GM20431 (cell line): ENCODE data around the gene ZKSCAN1.
"Not testable (repeated sequence)": the region's sequence is repeated elsewhere in the genome, so short reads cannot be mapped to it uniquely, and the experiment has no call there.

Experiments used
- in situ Hi-C: fragments of 300-500 bp; cut with MseI, MboI; formaldehyde crosslinking; loops from one replicate; pipeline ENCODE4 v1.15.0; 2020; ENCODE audit warnings: low sequenced_read_pairs; ENCODE audit not compliant: unreplicated experiment

ZKSCAN1 gene

DNA sequence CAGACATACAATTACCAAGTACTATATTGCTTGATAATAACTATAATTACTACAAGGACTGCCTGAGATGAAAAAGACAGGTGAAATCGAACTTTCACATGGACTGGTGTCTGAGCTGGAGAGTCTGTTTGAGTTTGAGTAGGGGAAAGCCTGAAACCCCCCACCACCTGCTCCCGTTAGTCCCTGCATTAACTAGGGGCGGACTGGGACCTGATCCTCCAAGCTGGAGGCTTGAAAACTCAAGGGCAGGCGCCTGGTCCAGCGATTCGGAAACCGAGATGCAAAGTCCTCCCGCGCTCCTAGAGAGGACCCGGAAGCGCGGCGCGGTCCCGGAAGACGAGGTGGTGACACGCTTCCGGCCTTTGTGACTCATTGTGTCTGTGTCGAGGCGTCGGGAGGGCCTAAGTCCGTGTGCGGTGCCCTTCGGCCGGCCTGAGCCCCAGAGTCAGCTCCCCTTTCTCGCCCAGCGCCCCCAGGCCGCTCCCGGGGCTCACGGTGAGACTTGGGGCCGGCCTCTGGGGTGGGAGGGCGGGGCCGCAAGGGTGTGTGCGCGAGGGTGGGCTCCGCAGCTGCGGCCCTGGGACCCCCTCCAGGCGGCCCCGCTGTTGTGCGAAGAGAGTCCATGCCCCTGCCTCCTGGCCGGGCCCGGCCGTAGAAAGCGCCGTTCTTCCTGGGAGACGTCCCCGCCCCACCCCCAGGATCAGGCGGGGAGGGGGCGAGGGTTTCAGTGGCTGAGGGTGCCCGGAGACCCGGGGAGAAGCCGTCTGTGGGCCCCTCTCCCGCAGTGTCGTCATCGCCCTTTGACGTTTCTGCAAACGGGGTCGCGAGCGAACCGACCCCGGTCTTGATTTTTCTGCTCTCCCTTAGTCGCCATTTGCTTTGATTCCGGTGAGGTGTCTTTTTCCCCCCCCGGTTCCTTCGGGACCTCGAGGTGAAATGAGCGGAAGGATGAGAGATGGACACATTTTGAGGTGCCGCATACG lies at the start of gene ZKSCAN1:
ZKSCAN1 (plus strand) TSS at position 365 of the 983 bp plus-strand sequence. CDS start 7,911 bp downstream, outside the sequence.
- in situ Hi-C loops, result no loop called here

DNA sequence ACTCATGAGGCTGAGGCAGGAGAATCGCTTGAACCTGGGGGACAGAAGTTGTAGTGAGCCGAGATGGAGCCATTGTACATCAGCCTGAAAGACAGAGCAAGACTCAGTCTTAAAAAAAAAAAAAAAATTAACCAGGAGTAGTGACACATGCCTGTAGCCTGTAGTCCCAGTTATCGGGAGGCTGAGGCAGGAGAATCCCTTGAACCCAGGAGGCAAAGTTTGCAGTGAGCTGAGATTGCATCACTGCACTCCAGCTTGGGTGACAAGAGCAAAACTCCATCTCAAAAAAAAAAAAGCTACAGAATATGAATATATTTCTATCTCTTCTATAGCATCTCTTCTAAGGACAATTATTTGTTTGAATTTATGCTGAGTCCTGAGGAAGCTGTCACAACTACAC lies 46.1 kb upstream of the ZKSCAN1 start:
- in situ Hi-C loops, result no loop called here

DNA sequence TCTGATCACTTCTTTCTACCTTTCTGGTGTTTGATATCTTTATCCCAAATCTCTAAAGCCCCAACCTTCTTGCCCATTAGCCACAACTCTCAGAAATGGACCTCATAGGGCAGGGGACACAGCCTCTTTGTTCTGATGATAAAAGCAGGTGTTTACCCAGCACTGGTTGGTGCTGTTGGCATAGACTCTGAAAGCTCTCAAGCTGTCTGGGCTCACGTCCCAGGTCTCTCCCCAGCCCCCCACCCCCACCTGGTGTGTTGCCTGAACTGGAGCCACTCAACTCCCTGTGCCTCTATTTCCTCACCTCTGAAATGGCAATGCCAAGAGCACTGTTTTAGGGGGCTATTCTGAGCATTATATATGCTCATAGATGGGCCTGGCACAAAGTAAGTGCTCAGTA lies 45.6 kb upstream of the ZKSCAN1 start:
- in situ Hi-C loops, result not testable (repeated sequence)

DNA sequence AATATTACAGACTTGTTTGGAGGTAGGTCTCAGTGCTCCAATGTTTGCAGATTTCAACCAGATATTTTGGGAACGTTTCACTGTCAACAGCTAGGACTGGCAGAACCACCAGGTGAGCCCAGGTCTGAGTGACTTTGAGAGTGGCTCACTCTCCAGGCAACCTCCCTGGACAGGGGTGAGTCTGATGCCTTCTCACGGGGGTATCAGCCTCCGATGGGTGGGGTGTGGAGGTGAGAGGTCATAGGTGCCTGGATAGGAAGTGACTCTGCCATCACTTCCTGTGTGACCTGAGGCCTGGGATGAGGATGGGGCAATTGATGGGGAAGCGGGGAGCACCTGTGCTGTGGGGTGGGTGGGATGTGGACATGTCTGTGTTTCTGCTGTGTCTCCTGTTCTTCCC lies 44.2 kb upstream of the ZKSCAN1 start:
- in situ Hi-C loops, result no loop called here

DNA sequence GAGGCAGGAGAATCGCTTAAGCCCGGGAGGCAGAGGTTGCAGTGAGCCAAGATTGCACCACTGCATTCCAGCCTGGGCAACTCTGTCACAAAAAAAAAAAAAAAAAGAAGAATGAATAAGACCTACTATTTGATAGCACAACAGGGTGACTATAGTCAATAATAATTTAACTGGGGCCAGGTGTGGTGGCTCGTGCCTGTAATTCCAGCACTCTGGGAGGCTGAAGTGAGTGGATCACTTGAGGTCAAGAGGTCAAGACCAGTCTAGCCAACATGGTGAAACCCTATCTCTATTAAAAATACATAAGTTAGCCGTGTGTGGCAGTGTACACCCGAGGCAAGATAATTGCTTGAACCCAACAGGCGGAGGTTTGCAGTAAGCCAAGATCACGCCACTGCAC lies 41.6 kb upstream of the ZKSCAN1 start:
- in situ Hi-C loops, result not testable (repeated sequence)

DNA sequence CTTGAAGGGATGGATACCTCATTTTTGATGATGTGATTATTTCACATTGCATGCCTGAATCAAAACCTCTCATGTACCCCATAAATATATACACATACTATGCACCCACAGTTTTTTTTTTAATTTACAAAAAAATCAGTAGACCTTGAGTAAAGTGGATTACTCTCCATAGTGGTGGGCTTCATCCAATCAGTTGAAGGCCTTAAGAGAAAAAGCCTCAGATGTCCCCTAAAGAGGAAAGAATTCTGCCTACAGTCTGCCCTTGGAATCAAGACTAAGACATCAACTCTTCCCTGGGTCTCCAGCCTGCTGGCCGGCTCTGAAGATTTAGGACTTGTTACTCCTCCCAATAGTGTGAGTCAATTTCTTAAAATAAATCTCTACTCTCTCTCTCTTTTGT lies 40.7 kb upstream of the ZKSCAN1 start:
- in situ Hi-C loops, result no loop called here

DNA sequence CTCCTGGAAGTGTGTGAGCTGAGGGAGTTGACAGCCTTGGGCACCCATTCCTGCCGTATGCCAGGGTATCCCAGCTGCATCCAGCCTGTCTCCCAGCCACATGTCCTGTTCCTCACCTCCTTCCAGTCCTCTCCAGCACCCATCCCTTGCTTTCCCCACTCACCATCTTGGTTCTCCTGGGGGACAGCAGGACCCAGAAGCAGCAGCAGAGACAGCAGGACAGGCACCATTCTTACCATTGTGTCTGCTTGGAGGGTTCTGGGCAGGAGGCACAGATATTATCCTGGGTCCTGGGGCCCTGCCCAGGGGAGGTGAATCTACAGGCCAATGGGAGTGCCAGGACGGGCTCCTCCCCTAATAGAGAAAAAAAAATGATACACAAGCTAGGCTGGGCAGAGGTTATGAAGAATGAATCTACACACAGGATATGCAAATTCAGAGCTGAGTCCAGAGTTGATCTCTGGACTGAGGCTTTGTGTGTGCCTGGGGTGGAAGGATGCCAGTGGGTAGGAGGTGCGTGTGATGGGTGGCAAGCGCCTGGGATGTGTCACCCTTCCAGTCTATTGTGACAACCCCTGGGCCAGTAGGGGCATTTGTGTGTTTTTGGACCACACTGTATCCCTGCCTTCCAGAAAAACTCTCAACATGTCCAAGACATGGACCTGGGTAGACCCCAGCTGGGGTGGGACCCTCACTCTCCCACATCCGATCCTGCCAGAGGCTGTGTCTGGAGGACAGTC lies 39.4 kb upstream of the ZKSCAN1 start, which contains the start of gene AZGP1:
AZGP1 (minus strand) TSS at position 250 of the 740 bp plus-strand sequence; CDS start at position 239, 11 bp downstream.
- in situ Hi-C loops, result no loop called here

DNA sequence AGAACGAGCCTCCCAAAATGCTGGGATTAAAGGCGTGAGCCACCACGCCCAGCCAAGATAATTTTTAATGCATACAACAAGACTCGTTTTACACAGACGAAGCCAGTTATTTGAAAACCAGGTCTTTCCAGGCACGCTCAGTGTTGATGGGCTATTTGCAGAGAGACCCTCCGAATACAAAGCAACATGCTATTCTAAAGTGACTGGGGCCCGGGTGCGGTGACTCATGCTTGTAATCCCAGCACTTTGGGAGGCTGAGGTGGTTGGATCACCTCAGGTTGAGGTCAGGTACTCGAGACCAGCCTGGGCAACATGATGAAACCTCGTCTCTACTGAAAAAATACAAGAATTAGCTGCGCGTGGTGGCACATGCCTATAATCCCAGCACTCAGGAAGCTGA lies 38.8 kb upstream of the ZKSCAN1 start:
- in situ Hi-C loops, result no loop called here

DNA sequence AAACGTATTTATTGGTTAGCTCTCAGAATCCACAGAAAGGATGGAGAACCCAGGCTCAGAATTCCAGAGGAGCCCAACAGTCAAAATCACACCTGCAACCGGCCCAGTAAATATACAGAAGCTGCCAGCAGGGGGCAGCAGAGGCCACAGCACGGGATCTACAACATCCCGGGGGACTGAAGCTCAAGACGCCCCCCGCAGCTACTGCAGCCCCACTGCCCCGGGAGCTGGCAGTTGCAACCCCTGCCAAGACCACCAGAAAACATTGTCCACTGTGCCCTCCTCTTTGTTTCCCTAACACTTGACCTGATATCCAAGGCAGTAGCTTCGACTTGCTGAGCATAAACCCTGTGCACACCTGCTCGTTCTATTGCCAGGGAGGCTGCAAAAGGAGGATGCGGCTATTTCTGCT lies 35.6 kb upstream of the ZKSCAN1 start:
- in situ Hi-C loops, result loop anchor here (10.0 kb wide), 1 partner anchor 65 kb away; the partner anchor contains the start of gene TRIM4

DNA sequence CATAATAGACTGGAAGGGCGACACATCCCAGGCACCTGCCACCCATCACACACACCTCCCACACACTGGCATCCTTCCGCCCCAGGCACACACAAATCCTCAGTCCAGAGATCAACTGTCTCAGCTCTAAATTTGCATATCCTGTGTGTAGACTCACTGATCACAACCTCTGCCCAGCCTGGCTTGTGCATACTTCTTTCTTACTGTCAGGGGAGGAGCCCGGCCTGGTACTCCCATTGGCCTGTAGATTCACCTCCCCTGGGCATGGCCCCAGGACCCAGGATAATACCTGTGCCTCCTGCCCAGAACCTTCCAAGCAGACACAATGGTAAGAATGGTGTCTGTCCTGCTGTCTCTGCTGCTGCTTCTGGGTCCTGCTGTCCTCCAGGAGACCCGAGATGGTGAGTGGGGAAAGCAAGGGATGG lies 34.9 kb upstream of the ZKSCAN1 start:
- in situ Hi-C loops, result loop anchor here (10.0 kb wide), 1 partner anchor 66 kb away; the partner anchor contains the start of gene TRIM4

DNA sequence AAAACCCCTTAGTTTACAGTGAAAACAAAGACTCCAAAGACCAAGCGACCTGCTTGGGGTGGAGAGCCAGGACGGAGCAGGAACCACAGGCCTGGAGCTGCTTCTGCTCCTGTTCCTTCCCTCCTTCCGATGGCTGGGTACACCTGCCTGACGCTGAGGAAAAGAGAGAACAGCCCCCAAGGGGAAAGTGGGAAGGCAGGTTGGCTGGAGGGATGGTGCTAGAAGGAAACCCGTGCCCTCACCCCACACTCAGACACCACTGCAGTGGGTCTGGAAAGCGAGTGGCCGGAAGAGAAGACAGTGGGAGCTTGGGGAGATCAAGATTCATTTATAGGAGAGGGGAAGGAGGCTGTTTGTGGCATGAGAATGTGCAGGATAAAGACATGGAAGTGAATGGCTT lies 34.3 kb upstream of the ZKSCAN1 start:
- in situ Hi-C loops, result loop anchor here (10.0 kb wide), 1 partner anchor 66 kb away; the partner anchor contains the start of gene TRIM4

DNA sequence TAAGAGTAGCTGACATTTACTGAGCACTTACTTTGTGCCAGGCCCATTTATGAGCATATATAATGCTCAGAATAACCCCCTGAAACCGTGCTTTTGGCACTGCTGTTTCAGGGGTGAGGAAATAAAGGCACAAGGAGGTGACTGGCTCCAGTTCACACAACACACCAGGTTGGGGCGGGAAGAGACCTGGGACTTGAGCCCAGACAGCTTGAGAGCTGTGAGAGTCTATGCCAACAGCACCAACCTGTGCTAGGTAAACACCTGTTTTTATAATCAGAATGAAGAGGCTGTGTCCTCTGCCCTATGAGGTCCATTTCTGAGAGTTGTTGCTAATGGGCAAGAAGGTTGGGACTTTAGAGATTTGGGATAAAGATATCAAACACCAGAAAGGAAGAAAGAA lies 30.8 kb upstream of the ZKSCAN1 start:
- in situ Hi-C loops, result loop anchor here (10.0 kb wide), 1 partner anchor 70 kb away; the partner anchor contains the start of gene TRIM4

DNA sequence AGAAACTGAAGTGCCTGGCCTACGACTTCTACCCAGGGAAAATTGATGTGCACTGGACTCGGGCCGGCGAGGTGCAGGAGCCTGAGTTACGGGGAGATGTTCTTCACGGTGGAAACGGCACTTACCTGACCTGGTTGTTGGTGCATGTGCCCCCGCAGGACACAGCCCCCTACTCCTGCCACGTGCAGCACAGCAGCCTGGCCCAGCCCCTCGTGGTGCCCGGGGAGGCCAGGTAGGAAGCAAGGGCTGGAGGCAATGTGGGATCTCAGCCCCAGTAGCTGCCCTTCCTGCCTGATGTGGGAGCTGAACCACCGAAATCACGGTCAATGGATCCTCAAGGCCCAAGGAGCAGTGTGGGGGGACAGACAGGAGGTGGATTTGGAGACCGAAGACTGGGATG lies 28.1 kb upstream of the ZKSCAN1 start:
- in situ Hi-C loops, result loop anchor here (10.0 kb wide), 1 partner anchor 73 kb away; the partner anchor contains the start of gene TRIM4

DNA sequence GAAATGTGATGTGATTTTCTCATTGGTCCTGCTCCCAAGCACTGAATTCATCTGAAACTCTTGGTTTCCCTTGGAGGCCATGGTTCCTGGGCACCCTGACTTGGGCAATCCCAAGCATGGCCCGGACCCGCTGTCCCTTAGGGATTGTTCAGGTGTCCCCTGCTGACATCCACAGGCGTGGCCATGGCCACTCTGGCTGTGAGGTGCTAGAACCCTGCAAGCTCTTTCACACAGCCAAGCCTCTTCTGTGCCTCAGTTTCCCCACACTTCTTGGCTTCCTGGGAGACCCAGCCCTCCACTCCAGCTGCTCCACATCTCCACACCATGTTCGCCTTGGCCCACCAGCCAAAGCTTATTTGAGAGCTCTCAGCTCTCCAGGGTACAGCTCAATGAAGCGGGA lies 27.6 kb upstream of the ZKSCAN1 start:
- in situ Hi-C loops, result loop anchor here (10.0 kb wide), 1 partner anchor 73 kb away; the partner anchor contains the start of gene TRIM4

DNA sequence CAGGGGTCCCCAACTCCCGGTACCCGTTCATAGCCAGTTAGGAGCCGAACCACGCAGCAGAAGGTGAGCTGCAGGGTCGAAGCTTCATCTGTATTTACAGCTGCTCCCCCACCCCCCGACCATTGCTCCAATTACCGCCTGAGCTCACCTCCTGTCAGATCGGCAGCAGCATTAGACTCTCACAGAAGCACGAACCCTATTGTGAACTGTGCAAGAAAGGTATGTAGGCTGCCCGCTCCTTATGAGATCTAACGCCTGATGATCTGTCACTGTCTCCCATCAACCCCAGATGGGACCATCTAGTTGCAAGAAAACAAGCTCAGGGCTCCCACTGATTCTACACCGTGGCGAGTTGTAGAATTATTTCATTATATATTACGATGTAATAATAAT lies 24.9 kb upstream of the ZKSCAN1 start:
- in situ Hi-C loops, result no loop called here

DNA sequence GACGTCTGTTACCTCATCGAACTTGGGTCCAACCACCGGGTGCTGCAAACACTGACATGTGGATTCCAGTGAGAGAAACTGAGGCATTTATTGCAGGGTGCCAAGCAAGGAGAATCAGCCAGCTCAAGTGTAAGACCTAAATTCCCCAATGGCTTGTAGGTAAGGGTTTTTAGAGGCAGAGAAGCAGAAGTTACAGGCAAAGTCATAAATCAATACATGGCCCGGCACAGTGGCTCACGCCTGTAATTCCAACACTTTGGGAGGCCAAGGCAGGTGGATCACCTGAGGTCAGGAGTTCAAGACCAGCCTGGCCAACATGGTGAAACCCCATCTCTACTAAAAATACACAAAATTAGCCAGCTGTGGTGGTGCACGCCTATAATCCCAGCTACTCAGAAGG lies 23.9 kb upstream of the ZKSCAN1 start:
- in situ Hi-C loops, result not testable (repeated sequence)

DNA sequence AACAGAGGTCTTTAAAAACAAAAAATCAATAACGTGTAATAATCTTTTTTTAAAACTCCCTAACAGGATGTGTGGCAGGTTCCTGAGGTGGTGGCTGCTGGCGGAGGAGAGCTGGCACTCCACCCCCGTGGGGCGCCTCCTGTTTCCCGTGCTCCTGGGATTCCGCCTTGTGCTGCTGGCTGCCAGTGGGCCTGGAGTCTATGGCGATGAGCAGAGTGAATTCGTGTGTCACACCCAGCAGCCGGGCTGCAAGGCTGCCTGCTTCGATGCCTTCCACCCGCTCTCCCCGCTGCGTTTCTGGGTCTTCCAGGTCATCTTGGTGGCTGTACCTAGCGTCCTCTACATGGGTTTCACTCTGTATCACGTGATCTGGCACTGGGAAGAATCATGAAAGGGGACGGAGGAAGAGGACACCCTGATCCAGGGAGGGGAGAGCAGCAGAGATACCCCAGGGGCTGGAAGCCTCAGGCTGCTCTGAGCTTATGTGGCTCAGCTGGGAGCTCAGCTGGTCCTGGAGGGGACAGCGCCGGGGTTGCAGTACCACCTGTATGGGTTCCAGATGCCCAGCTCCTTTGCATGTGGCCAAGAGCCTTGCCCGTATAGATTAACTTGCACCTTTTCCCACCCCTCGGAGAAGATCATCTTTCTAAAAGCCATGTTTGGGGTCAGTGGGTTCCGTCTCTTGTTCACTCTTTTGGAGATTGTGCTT lies 22.9 kb upstream of the ZKSCAN1 start:
- in situ Hi-C loops, result no loop called here

DNA sequence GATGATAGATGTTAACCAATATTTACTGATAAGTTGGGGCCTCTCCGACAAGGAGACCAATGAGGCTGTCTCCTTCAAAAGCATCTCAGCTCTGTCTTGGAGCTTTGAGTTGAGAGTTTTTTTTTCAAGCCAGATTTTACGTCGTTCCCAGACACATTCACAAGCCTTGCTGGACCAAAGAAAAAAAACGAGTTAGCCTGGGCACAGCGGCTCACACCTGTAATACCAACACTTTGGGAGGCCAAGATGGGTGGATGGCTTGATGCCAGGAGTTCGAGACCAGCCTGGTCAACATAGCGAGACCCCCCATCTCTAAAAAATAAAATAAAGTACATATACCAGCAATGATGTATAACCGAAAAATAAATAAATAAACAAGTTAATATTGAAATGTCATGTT lies 20.6 kb upstream of the ZKSCAN1 start:
- in situ Hi-C loops, result no loop called here

DNA sequence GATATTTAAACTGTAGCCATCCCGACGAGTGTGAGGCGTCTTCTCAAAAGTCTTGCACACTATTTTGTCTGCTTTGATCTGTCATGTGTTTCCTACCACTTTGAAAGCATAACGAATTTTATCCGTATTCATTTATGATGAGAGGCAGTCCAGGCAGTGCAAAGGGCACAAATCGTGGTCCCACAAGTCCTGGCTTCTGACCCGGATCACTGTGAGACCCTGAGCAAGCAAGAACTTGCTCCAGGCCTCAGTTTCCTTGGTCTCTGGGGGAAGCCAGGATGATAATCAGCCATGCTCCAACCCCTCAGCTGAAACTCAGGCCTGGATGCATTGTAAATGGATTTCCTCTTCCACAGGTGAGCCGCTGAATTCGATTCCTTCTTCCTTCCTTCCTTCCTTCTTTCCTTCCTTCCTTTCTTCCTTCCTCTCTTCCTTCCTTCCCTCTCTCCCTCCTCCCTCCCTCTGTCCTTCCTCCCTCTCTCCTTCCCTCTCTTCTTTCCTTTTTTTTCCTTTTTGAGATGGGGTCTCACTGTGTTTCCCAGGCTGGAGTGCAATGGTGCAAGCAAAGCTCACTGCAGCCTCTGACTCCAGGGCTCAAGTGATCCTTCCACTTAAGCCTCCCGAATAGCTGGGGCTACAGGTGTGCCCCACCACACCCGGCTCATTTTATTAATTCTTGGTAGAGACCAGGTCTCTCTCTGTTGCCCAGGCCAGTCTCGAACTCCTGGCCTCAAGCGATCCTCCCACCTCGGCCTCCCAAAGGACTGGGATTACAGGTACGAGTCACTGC lies 18.4 kb upstream of the ZKSCAN1 start:
- in situ Hi-C loops, result no loop called here
